Activated CD8-positive, alpha-beta memory T cell treated with anti-CD3 and anti-CD28 coated beads for 1 hour (primary cell): ENCODE data around the gene UNK.
A peak's percentile ranks its signal among the peaks of the same experiment; 100 is the strongest.

Source experiments
- DNase-seq, 2 donors: peaks; one replicate each; pipeline ENCODE4 v3.0.0-alpha.2; 2020; ENCODE audit warnings: low read depth in 1 of 2; ENCODE audit errors: extremely low read depth in 1 of 2

Gene UNK

GRCh38 chr17:75818326-75818885, 33.8 kb downstream of the UNK start:
- DNase-seq: no peak

- DNase-seq: no peak
These were observed 34.5 kb downstream of the UNK start for GRCh38 chr17:75819116-75819515.

GRCh38 chr17:75819678-75820077, 35.1 kb downstream of the UNK start:
- no peak for DNase-seq

- DNase-seq: no peak
These were observed 35.8 kb downstream of the UNK start for GRCh38 chr17:75820094-75821080.

GRCh38 chr17:75821552-75821951, 36.9 kb downstream of the UNK start:
- DNase-seq: no peak

GRCh38 chr17:75822119-75822799, 37.7 kb downstream of the UNK start:
- DNase-seq: no peak

- no peak for DNase-seq
These were observed 38.2 kb downstream of the UNK start for GRCh38 chr17:75822800-75823166.

- no peak for DNase-seq
These were observed 38.8 kb downstream of the UNK start for GRCh38 chr17:75823257-75824041.

GRCh38 chr17:75824050-75824552, 39.5 kb downstream of the UNK start:
- DNase-seq: no peak

GRCh38 chr17:75824666-75825065, 40.1 kb downstream of the UNK start:
- DNase-seq: no peak

- no peak for DNase-seq
These were observed 40.5 kb downstream of the UNK start for GRCh38 chr17:75825149-75825552.

- DNase-seq: no peak
These were observed 41.3 kb downstream of the UNK start for GRCh38 chr17:75825748-75826370.

- no peak for DNase-seq
These were observed 42.1 kb downstream of the UNK start for GRCh38 chr17:75826561-75827307.

GRCh38 chr17:75827308-75828075, 42.9 kb downstream of the UNK start:
- DNase-seq: peak; percentile 38 to 55

- DNase-seq: no peak
These were observed 43.4 kb downstream of the UNK start for GRCh38 chr17:75828076-75828400.

- no peak for DNase-seq
These were observed 44.1 kb downstream of the UNK start for GRCh38 chr17:75828741-75829140.

GRCh38 chr17:75829747-75830146, 45.1 kb downstream of the UNK start:
- DNase-seq: no peak

GRCh38 chr17:75830164-75831031, 45.8 kb downstream of the UNK start:
- DNase-seq: no peak
